ENCODE measurements around the gene GNA14. TPM values are rescaled to one million over a fixed set of nuclear protein-coding genes. Genes with fewer than 3 reads are reported as not detected.
"Not testable (repeated sequence)": the region's sequence is repeated elsewhere in the genome, so short reads cannot be mapped to it uniquely, and the experiment has no call there.

Gene GNA14
- polyA plus RNA-seq, 1 experiment: 0.22 TPM

DNA sequence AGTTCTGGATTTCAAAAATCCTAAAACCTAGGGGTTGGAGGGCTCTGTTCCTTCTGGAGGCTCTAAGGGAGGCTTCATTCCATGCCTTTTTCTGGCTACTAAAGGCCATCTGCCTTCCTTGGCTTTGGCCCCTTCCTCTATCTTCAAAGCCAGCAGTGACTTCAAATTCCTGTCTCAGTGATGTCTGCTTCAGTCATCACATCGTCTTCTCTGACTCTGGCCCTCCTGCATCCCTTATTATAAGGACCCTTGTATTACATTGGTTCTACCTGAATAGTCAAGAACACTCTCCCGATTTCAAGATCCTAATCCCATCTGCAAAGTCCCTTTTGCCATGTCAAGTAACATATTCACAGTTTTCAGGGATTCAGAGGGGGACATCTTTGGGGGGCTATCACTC is 60.3 kb downstream of the GNA14 start:
- H3K4me3 ChIP-seq (ENCODE audit: low read depth, low read length): no peak overlapping the region
- H3K27me3 ChIP-seq (ENCODE audit: control insufficient read depth, insufficient read depth, low read length): no peaks in the 10 kb centered on the region; the same call in 1 of the 2 replicates
- no peaks in the 10 kb centered on the region for H3K36me3 ChIP-seq (ENCODE audit: control insufficient read depth, insufficient read depth, low read length)
- ChIA-PET CTCF (no interaction called here), POLR2A (no interaction called here)
- DNase-seq (ENCODE audit: low read depth): no peak
- TF ChIP-seq, protein P1, sequence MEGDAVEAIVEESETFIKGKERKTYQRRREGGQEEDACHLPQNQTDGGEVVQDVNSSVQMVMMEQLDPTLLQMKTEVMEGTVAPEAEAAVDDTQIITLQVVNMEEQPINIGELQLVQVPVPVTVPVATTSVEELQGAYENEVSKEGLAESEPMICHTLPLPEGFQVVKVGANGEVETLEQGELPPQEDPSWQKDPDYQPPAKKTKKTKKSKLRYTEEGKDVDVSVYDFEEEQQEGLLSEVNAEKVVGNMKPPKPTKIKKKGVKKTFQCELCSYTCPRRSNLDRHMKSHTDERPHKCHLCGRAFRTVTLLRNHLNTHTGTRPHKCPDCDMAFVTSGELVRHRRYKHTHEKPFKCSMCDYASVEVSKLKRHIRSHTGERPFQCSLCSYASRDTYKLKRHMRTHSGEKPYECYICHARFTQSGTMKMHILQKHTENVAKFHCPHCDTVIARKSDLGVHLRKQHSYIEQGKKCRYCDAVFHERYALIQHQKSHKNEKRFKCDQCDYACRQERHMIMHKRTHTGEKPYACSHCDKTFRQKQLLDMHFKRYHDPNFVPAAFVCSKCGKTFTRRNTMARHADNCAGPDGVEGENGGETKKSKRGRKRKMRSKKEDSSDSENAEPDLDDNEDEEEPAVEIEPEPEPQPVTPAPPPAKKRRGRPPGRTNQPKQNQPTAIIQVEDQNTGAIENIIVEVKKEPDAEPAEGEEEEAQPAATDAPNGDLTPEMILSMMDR (IDR thresholded peaks at IDR 0.05; ENCODE audit: insufficient read depth, low read depth, low read length): no peak

DNA sequence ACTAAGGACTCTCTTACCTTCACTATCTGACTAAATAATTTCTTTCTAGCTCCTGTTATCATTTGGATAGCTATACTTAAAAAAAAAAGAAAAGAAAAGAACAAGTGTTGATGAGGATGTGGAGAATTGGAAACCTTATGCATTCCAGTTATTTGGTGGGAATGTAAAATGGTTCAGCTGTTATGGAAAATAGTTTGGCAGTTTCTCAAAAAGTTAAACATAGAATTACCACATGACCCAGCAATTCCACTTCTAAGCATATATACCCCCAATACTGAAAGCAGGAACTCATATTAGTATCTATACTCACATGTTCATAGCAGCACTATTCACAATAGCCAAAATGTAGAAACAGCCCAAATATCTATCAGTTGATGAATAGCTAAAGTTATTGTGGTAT is 61.1 kb downstream of the GNA14 start:
- Histone ChIP-seq H3K27me3 (ENCODE audit: control insufficient read depth, insufficient read depth, low read length) (no peaks in the 10 kb centered on the region; the same call in 1 of the 2 replicates), H3K36me3 (ENCODE audit: control insufficient read depth, insufficient read depth, low read length) (no peaks in the 10 kb centered on the region), H3K4me3 (ENCODE audit: low read depth, low read length) (no peak overlapping the region)
- ChIA-PET POLR2A (no interaction called here), CTCF (interaction anchor here (0.7 kb wide), 1 partner anchor 11 kb away, joined by 3 read pairs; no protein-coding TSS in a partner anchor)
- no peak for DNase-seq (ENCODE audit: low read depth)
- TF ChIP-seq, protein P1 (IDR thresholded peaks at IDR 0.05; ENCODE audit: insufficient read depth, low read depth, low read length): no peak

DNA sequence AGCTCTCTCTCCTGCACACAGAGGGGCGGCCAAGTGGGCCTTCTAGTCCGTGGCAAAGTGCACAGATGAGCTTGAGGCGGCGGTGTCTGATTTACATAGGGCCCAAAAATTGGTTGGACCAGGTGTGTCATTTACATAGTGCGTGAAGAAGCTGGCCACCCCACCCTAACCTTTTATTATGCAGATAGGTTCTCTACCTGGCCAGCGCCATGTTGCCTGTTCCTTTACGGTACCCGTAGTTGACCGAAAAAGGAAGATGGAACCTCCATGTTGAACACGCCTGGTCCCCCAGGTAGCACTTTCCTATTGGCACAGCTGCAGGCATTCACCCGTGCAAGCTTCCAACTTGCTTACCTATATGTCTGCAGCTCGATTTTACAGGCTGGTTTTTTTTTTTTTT is 61.5 kb downstream of the GNA14 start:
- H3K27me3 ChIP-seq (ENCODE audit: control insufficient read depth, insufficient read depth, low read length): no peaks in the 10 kb centered on the region; the same call in 1 of the 2 replicates
- ChIA-PET CTCF (interaction anchor here (0.7 kb wide), 1 partner anchor 11 kb away, joined by 3 read pairs; no protein-coding TSS in a partner anchor), POLR2A (no interaction called here)
- H3K4me3 ChIP-seq (ENCODE audit: low read depth, low read length): no peak overlapping the region
- DNase-seq (ENCODE audit: low read depth): no peak
- no peaks in the 10 kb centered on the region for H3K36me3 ChIP-seq (ENCODE audit: control insufficient read depth, insufficient read depth, low read length)
- TF ChIP-seq, protein P1 (IDR thresholded peaks at IDR 0.05; ENCODE audit: insufficient read depth, low read depth, low read length): no peak

DNA sequence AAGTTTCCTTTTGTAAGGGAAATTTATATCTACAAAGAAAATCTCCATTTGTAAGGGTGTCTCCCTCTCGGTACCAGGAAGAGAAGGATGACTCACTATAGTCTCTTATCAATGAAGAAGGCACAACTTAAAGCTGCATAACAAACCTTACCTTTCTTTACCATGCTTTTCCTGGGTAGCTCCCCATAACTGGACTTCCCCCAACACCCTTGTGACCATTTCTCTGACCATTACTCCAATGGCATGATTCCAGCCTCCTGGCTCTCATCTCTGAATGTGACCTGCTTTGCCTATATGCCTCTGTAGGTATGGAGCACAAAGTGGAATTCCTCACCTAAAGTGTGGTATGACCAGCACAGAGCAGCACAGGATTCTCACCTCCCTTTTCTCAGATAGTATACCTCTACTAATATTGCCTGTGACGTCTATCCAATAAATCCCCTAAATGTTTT is 62.8 kb downstream of the GNA14 start:
- DNase-seq (ENCODE audit: low read depth): no peak
- Histone ChIP-seq H3K36me3 (ENCODE audit: control insufficient read depth, insufficient read depth, low read length) (no peaks in the 10 kb centered on the region), H3K4me3 (ENCODE audit: low read depth, low read length) (no peak overlapping the region), H3K27me3 (ENCODE audit: control insufficient read depth, insufficient read depth, low read length) (no peaks in the 10 kb centered on the region; the same call in 1 of the 2 replicates)
- ChIA-PET CTCF (interaction anchor here (0.7 kb wide), 1 partner anchor 10 kb away, joined by 4 read pairs; no protein-coding TSS in a partner anchor), POLR2A (no interaction called here)
- TF ChIP-seq, protein P1 (IDR thresholded peaks at IDR 0.05; ENCODE audit: insufficient read depth, low read depth, low read length): no peak

DNA sequence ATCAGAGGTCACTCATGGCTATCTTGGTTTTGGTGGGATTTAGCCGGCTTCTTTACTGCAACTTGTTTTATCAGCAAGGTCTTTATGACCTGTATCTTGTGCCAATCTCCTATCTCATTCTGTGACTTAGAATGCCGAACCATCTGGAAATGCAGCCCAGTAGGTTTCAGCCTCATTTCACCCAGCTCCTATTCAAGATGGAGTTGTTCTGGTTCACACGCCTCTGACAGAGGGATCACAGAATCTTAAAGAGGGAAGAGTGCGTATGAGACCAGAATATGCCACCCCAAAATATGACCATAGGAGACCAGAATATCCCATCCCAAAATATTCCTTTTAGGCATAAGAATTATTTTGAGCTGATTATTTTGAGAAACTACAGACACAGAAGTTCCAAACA is 63.2 kb downstream of the GNA14 start:
- CTCF ChIA-PET: interaction anchor here (0.7 kb wide), 1 partner anchor 10 kb away, joined by 4 read pairs; no protein-coding TSS in a partner anchor
- DNase-seq (ENCODE audit: low read depth); H3K4me3 ChIP-seq (ENCODE audit: low read depth, low read length); POLR2A ChIA-PET; H3K27me3 ChIP-seq (ENCODE audit: control insufficient read depth, insufficient read depth, low read length); H3K36me3 ChIP-seq (ENCODE audit: control insufficient read depth, insufficient read depth, low read length): not testable (repeated sequence)

DNA sequence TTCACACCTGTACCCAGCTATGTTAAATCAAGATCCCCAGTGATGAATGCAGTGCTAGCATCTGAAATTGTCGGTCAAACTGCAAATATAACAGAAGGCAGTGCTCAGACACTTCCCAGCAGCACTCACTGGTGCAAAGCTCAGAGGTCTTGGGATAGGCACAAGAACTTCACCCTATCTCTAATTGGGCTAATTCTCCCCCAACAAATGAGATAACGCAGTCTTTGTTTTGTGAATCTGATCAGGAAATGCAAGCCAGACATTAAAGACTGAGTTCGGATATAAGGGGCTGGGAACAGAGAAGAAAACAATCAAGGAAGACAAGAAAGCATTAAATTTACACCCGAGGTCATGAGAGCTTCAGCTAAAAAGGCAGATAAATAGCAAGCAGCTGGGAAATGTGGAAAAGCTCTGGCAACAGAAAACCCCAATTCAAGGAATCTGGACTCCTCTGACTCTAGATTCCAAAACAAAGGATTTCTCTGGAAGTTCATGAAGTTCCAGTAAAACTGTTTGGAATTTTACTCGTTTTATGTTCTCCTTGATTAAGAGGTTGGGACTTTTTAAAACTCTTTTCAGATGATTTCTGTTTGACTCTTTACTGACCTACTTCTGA is 65.1 kb downstream of the GNA14 start:
- CTCF ChIA-PET: no interaction called here
- Histone ChIP-seq H3K27me3 (ENCODE audit: control insufficient read depth, insufficient read depth, low read length) (no peaks in the 10 kb centered on the region; the same call in 1 of the 2 replicates), H3K36me3 (ENCODE audit: control insufficient read depth, insufficient read depth, low read length) (no peaks in the 10 kb centered on the region), H3K4me3 (ENCODE audit: low read depth, low read length) (no peak overlapping the region)
- POLR2A ChIA-PET: no interaction called here
- no peak for DNase-seq (ENCODE audit: low read depth)
- TF ChIP-seq, protein P1 (IDR thresholded peaks at IDR 0.05; ENCODE audit: insufficient read depth, low read depth, low read length): no peak
